IMR-90 (cell line): ENCODE data around the gene EXOC4. TPM values are rescaled to one million over a fixed set of nuclear protein-coding genes. Genes with fewer than 3 reads are reported as not detected.
A peak's percentile ranks its signal among the peaks of the same experiment; 100 is the strongest.

ENCODE experiments used
- ATAC-seq: fragments of 200-7000 bp; cut with Tn5 transposase; 2 replicates; pipeline ENCODE4 v1.9.1; 2020; ENCODE audit warnings: low read depth, mild to moderate bottlenecking, moderate library complexity
- BruUV-seq: library from RNA; stranded (reverse); fragments of 400-500 nt; replicated peaks from 2 replicates; lab custom pipeline; 2021; lab: Mats Ljungman, UMichigan
- CTCF ChIA-PET: fragments of 300-600 bp; formaldehyde crosslinking; extraction: SDS; loops from one replicate; lab custom pipeline; 2021; ENCODE audit warnings: antibody characterized with exemption; lab: Yijun Ruan, JAX
- POLR2A ChIA-PET: fragments of 300-600 bp; sonication (Branson Sonifier 250); formaldehyde crosslinking; loops from one replicate; lab custom pipeline; 2022; ENCODE audit warnings: antibody characterized with exemption; ENCODE audit not compliant: unreplicated experiment; lab: Charles Lee
- DNase-seq: peaks from one replicate; pipeline ENCODE4 v3.0.0; 2013
- H2AFZ ChIP-seq: replicated peaks from 2 replicates; pipeline ENCODE3; 2013; ENCODE audit warnings: low read length, mild to moderate bottlenecking; ENCODE audit not compliant: poor library complexity
- H2AK5ac ChIP-seq: 2 replicates; pipeline ENCODE4 v1.6.1; 2013; ENCODE audit warnings: low read depth, low read length, inconsistent platforms
- H2AK9ac ChIP-seq: replicated peaks from 2 replicates; pipeline ENCODE3; 2013; ENCODE audit warnings: mild to moderate bottlenecking, low read depth, low read length, moderate library complexity; ENCODE audit not compliant: poor library complexity
- H2BK120ac ChIP-seq: 2 replicates; pipeline ENCODE4 v1.6.1; 2013; ENCODE audit warnings: low read depth, low read length, inconsistent platforms
- H2BK15ac ChIP-seq: 3 replicates; pipeline ENCODE4 v1.6.1; 2013; ENCODE audit warnings: low read depth, low read length, inconsistent platforms
- H2BK20ac ChIP-seq: 2 replicates; pipeline ENCODE4 v1.6.1; 2013; ENCODE audit warnings: low read depth, mild to moderate bottlenecking, inconsistent platforms, low read length, moderate library complexity
- H2BK5ac ChIP-seq: 2 replicates; pipeline ENCODE4 v1.6.1; 2013; ENCODE audit warnings: mild to moderate bottlenecking, low read depth, low read length, inconsistent platforms; ENCODE audit not compliant: poor library complexity, severe bottlenecking
- H3K14ac ChIP-seq: replicated peaks from 2 replicates; pipeline ENCODE4 v1.6.1; 2013; ENCODE audit warnings: low read depth, low read length, inconsistent platforms
- H3K18ac ChIP-seq: 2 replicates; pipeline ENCODE4 v1.6.1; 2013; ENCODE audit warnings: low read depth, low read length, control low read depth
- H3K23ac ChIP-seq: 2 replicates; pipeline ENCODE4 v1.6.1; 2013; ENCODE audit warnings: low read depth, low read length, inconsistent platforms
- H3K27ac ChIP-seq: 2 replicates; pipeline ENCODE4 v1.5.1; 2013; ENCODE audit warnings: mild to moderate bottlenecking, control low read depth, low read length; ENCODE audit not compliant: insufficient read depth
- H3K27me3 ChIP-seq: 2 replicates; pipeline ENCODE4 v1.6.1; 2013; ENCODE audit warnings: low read length; ENCODE audit not compliant: control insufficient read depth, insufficient read depth
- H3K36me3 ChIP-seq: 2 replicates; pipeline ENCODE4 v1.6.1; 2013; ENCODE audit warnings: low read length, mixed read lengths; ENCODE audit not compliant: control insufficient read depth, insufficient read depth
- H3K4ac ChIP-seq: 2 replicates; pipeline ENCODE4 v1.6.1; 2013; ENCODE audit warnings: low read depth, low read length, inconsistent platforms
- H3K4me1 ChIP-seq: 2 replicates; pipeline ENCODE4 v1.6.1; 2013; ENCODE audit warnings: low read length, mixed read lengths; ENCODE audit not compliant: control insufficient read depth, insufficient read depth
- H3K4me2 ChIP-seq: 2 replicates; pipeline ENCODE4 v1.6.1; 2013; ENCODE audit warnings: low read depth, mild to moderate bottlenecking, control low read depth, low read length, moderate library complexity
- H3K4me3 ChIP-seq: 2 replicates; pipeline ENCODE4 v1.5.1; 2013; ENCODE audit warnings: low read depth, mild to moderate bottlenecking, control low read depth, low read length, moderate library complexity; ENCODE audit not compliant: insufficient read depth
- H3K56ac ChIP-seq: 2 replicates; pipeline ENCODE4 v1.6.1; 2013; ENCODE audit warnings: low read length, inconsistent platforms; ENCODE audit not compliant: insufficient read depth; ENCODE audit errors: extremely low read depth
- H3K79me1 ChIP-seq, 2 experiments: 2 replicates each; pipeline ENCODE4 v1.6.1; 2013; ENCODE audit warnings: low read length in 2 of 2, inconsistent platforms in 1 of 2, low read depth in 1 of 2
- H3K9ac ChIP-seq: 2 replicates; pipeline ENCODE4 v1.6.1; 2013; ENCODE audit warnings: low read depth, low read length, control low read depth
- H3K9me1 ChIP-seq: 2 replicates; pipeline ENCODE4 v1.6.1; 2013; ENCODE audit warnings: low read length, inconsistent platforms; ENCODE audit not compliant: insufficient read depth
- H3K9me3 ChIP-seq: 2 replicates; pipeline ENCODE4 v1.6.1; 2013; ENCODE audit warnings: low read length; ENCODE audit not compliant: control insufficient read depth, insufficient read depth
- H4K20me1 ChIP-seq: 2 replicates; pipeline ENCODE4 v1.6.1; 2013; ENCODE audit warnings: low read length, inconsistent platforms; ENCODE audit not compliant: insufficient read depth
- H4K5ac ChIP-seq: 2 replicates; pipeline ENCODE4 v1.6.1; 2013; ENCODE audit warnings: mild to moderate bottlenecking, low read depth, low read length, control low read depth
- H4K8ac ChIP-seq, 2 experiments: 2 replicates each; pipeline ENCODE4 v1.6.1; 2013; ENCODE audit warnings: low read depth in 2 of 2, low read length in 2 of 2, control low read depth in 1 of 2, inconsistent platforms in 1 of 2
- H4K91ac ChIP-seq: 2 replicates; pipeline ENCODE4 v1.6.1; 2013; ENCODE audit warnings: low read depth, low read length, inconsistent platforms; ENCODE audit not compliant: insufficient read depth
- BHLHE40 ChIP-seq: fragments of 150-350 bp; IDR thresholded peaks from 2 replicates; pipeline ENCODE4 v1.6.1; 2016; ENCODE audit warnings: mild to moderate bottlenecking, low read depth, low read length
- CEBPB ChIP-seq: IDR thresholded peaks from 2 replicates; pipeline ENCODE4 v1.6.1; 2012; ENCODE audit warnings: low read depth, low read length, improper control_type of control experiment
- CHD1 ChIP-seq: IDR thresholded peaks from 2 replicates; pipeline ENCODE4 v1.6.1; 2012; ENCODE audit warnings: low read depth, low read length, improper control_type of control experiment
- CTCF ChIP-seq: conservative IDR thresholded peaks from 2 replicates; pipeline ENCODE4 v1.5.1; 2012; ENCODE audit warnings: mild to moderate bottlenecking, low read depth, low read length, improper control_type of control experiment
- ELK1 ChIP-seq: fragments of 150-350 bp; IDR thresholded peaks from 2 replicates; pipeline ENCODE4 v1.6.1; 2016; ENCODE audit warnings: low read depth, mild to moderate bottlenecking, low read length, moderate library complexity, borderline replicate concordance
- FOS ChIP-seq: fragments of 150-350 bp; IDR thresholded peaks from 2 replicates; pipeline ENCODE4 v1.6.1; 2016; ENCODE audit warnings: low read depth, low read length
- MAFK ChIP-seq: IDR thresholded peaks from 2 replicates; pipeline ENCODE4 v1.6.1; 2012; ENCODE audit warnings: low read depth, low read length, improper control_type of control experiment
- MAZ ChIP-seq: IDR thresholded peaks from 2 replicates; pipeline ENCODE4 v1.6.1; 2012; ENCODE audit warnings: low read depth, mild to moderate bottlenecking, low read length, improper control_type of control experiment, moderate library complexity, borderline replicate concordance
- MXI1 ChIP-seq: IDR thresholded peaks from 2 replicates; pipeline ENCODE4 v1.6.1; 2012; ENCODE audit warnings: low read depth, mild to moderate bottlenecking, low read length, moderate library complexity, borderline replicate concordance
- NFE2L2 ChIP-seq: fragments of 150-350 bp; IDR thresholded peaks from 2 replicates; pipeline ENCODE4 v1.6.1; 2016; ENCODE audit warnings: low read depth, mild to moderate bottlenecking, low read length
- POLR2A ChIP-seq: IDR thresholded peaks from 2 replicates; pipeline ENCODE4 v1.6.1; 2012; ENCODE audit warnings: mild to moderate bottlenecking, low read depth, low read length
- RAD21 ChIP-seq: IDR thresholded peaks from 2 replicates; pipeline ENCODE4 v1.6.1; 2012; ENCODE audit warnings: low read length, improper control_type of control experiment
- RCOR1 ChIP-seq: IDR thresholded peaks from 2 replicates; pipeline ENCODE4 v1.6.1; 2012; ENCODE audit warnings: mild to moderate bottlenecking, low read length, improper control_type of control experiment; ENCODE audit not compliant: insufficient replicate concordance
- RFX5 ChIP-seq: IDR thresholded peaks from 2 replicates; pipeline ENCODE4 v1.8.0; 2012; ENCODE audit warnings: low read depth, mild to moderate bottlenecking, low read length, moderate library complexity
- SMC3 ChIP-seq: fragments of 150-350 bp; IDR thresholded peaks from 2 replicates; pipeline ENCODE4 v1.6.1; 2016; ENCODE audit warnings: low read depth, mild to moderate bottlenecking, antibody characterized with exemption, low read length, moderate library complexity
- USF2 ChIP-seq: fragments of 150-350 bp; IDR thresholded peaks from 2 replicates; pipeline ENCODE4 v1.6.1; 2017; ENCODE audit warnings: mild to moderate bottlenecking, antibody characterized with exemption, low read length, low read depth
- WGBS, 2 experiments: methylation state at CpG; one replicate each; pipeline versions ENCODE4 v1.1.5 to v1.1.7; 2013; ENCODE audit warnings: missing lambda C conversion rate in 2 of 2; ENCODE audit not compliant: insufficient read length in 1 of 2; ENCODE audit errors: extremely low coverage in 2 of 2; 5-methylcytosine and 5-hydroxymethylcytosine counted together
- dilution Hi-C: fragments of 300-500 bp; cut with HindIII; formaldehyde crosslinking; loops from one replicate; pipeline ENCODE4 v1.14.3; 2018; ENCODE audit warnings: low sequenced_read_pairs; ENCODE audit not compliant: unreplicated experiment
- in situ Hi-C: fragments of 300-500 bp; cut with MboI; formaldehyde crosslinking; loops from 3 replicates; pipeline ENCODE4 v1.14.3; 2019; ENCODE audit warnings: low sequenced_read_pairs, inconsistent platforms, mixed read lengths
- intact Hi-C: fragments of 100-400 bp; cut with micrococcal nuclease; formaldehyde crosslinking; loops from 2 replicates; pipeline ENCODE4 v1.10.0; 2022
- polyA plus RNA-seq, 3 experiments: library from polyadenylated mRNA; depleted of rRNA; stranded (reverse); fragments of >200 nt; gene quantifications; 2 replicates each; pipeline ENCODE4 v1.2.3, GENCODE V29; 2012; ENCODE audit warnings: low replicate concordance in 1 of 3
- total RNA-seq: library from RNA; depleted of rRNA; stranded (reverse); fragments of >200 nt; gene quantifications from 2 replicates; pipeline ENCODE4 v1.2.3, GENCODE V29; 2012

Gene EXOC4
- total and polyA plus RNA-seq, 2 of the 4 experiments (the other 2 are of a cell fraction) = 25.4 to 94.6 TPM

GRCh38 chr7:133300088-133300487, 47.2 kb downstream of the EXOC4 start:
- Histone ChIP-seq H3K4me3 (no peak overlapping the region), H3K36me3 (no peaks in the 10 kb centered on the region), H2AK5ac (no peak overlapping the region), H4K5ac (peak overlapping the region; percentile 51; the same call in 1 of the 2 replicates), H3K56ac (no peak overlapping the region), H3K9ac (no peak overlapping the region), H2AFZ (no peak overlapping the region), H4K91ac (no peak overlapping the region), H4K8ac (no peak overlapping the region), H3K14ac (no peak overlapping the region), H3K27ac (no peak overlapping the region), H3K27me3 (no peaks in the 10 kb centered on the region), H3K4me2 (no peak overlapping the region), H4K20me1 (no peaks in the 10 kb centered on the region), H3K4ac (no peak overlapping the region), H3K18ac (no peak overlapping the region), H2AK9ac (no peak overlapping the region), H3K9me1 (no peaks in the 10 kb centered on the region), H2BK5ac (no peak overlapping the region), H3K79me1 (peaks cover 9 to 17% of the 10 kb centered on the region in 2 experiments; a peak in 3 of 4 replicates), H2BK20ac (no peak overlapping the region), H3K4me1 (peaks cover 5% of the 10 kb centered on the region; the same call in 1 of the 2 replicates), H3K23ac (no peak overlapping the region), H3K9me3 (no peaks in the 10 kb centered on the region), H2BK15ac (no peak overlapping the region), H2BK120ac (no peak overlapping the region)
- in situ Hi-C loops = no loop called here
- TF ChIP-seq MAZ = no peak
- no peak for TF ChIP-seq FOS
- no peak for TF ChIP-seq RAD21
- TF ChIP-seq MAFK = no peak
- TF ChIP-seq ELK1 = no peak
- TF ChIP-seq RFX5 = no peak
- no peak for TF ChIP-seq RCOR1
- TF ChIP-seq NFE2L2 = no peak
- no peak for TF ChIP-seq MXI1
- no peak for TF ChIP-seq CTCF
- TF ChIP-seq SMC3 = no peak
- no peak for TF ChIP-seq BHLHE40
- no peak for TF ChIP-seq POLR2A
- no peak for TF ChIP-seq CEBPB
- TF ChIP-seq USF2 = no peak
- no peak for TF ChIP-seq CHD1
- intact Hi-C loops = no loop called here
- ATAC-seq (peak; percentile 27; the same call in 1 of the 2 replicates), DNase-seq (no peak)
- no TSS peak for BruUV-seq
- CTCF ChIA-PET = no interaction called here
- dilution Hi-C loops = no loop called here
- POLR2A ChIA-PET = no interaction called here
- no CpG with 5 or more reads among the region's 2 CpGs for WGBS, 2 experiments
